ENCODE results near the gene MPO. TPM values are rescaled to one million over a fixed set of nuclear protein-coding genes. Genes with fewer than 3 reads are reported as not detected.

MPO gene
- total RNA-seq, 2 donors from 2014 or later, result not detected

DNA sequence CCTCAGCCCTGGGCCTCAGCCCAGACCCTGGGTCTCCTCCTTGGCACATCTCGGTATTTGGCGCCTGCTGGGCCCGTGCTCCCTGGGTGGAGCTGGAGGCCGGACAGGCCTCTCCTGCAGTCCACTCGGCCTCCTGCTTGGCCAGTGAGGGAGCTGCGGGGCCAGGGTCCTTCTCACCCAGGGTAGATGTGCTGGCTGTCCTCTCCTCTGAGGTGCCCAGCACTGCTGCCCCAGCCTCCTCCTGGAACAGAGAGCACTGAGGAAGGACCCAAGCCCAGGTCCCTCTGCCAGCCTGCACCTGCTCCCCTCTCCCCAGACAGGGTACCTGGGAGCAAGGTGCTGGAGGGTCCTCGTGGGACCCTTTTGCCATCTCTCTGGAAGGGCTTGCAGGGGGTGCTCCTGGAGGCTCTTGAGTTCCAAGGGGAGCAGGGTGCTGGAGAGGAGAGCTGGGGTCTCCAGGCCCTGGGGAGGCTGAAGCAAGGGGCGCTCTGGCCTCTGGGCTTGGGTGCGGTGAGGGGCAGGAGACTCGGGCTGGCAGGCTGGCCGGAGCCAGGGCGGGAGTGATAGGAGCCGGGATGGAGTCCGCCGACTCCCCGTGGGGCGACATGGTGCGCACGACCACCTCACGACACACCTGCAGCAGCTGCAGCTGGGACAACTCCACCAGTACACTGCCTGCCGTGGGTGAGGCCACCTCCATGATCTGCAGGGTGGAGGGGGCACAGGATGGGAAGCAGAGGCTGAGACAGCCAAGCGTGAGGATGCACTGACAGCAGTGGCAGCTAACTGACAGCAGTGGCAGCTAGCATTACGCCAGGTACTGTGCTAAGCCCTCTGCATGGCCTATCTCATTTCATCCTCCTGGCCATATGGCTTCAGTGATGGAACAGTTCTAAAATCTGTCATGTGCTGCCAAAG lies 30.0 kb upstream of the MPO start:
- WGBS, 2 experiments (ENCODE audit: insufficient coverage in 1 of 2, insufficient read length in 1 of 2), result 78 to 86% methylated on average over 7 to 23 of the region's 23 CpGs
- H3K27ac Mint-ChIP-seq, result no peak overlapping the region
- TF ChIP-seq, protein P1, sequence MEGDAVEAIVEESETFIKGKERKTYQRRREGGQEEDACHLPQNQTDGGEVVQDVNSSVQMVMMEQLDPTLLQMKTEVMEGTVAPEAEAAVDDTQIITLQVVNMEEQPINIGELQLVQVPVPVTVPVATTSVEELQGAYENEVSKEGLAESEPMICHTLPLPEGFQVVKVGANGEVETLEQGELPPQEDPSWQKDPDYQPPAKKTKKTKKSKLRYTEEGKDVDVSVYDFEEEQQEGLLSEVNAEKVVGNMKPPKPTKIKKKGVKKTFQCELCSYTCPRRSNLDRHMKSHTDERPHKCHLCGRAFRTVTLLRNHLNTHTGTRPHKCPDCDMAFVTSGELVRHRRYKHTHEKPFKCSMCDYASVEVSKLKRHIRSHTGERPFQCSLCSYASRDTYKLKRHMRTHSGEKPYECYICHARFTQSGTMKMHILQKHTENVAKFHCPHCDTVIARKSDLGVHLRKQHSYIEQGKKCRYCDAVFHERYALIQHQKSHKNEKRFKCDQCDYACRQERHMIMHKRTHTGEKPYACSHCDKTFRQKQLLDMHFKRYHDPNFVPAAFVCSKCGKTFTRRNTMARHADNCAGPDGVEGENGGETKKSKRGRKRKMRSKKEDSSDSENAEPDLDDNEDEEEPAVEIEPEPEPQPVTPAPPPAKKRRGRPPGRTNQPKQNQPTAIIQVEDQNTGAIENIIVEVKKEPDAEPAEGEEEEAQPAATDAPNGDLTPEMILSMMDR (conservative IDR thresholded peaks at IDR 0.05), result no peak

DNA sequence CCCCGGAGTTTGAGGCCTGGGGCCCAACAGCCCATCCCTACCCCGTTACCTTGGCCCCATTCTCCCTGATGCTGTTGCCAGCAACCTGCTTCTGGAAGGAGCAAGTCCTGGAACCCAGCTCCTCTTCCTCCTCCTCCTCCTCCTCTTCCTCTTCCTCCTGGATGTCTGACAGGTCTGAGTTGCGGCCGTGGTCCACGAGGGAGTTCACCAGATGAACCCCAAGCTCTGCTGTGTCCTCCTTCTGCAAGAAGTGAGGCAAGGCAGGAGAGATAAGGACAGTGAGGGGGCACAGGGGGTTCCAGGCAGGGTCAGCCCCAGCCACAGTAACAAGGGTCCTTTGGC lies 29.2 kb upstream of the MPO start:
- Histone ChIP-seq H3K27ac (ENCODE audit: low read depth, low read length) (no peak overlapping the region), H3K9me3 (ENCODE audit: control insufficient read depth, low read length) (no peaks in the 10 kb centered on the region), H3K9ac (ENCODE audit: extremely low read depth, low read length, poor library complexity, severe bottlenecking) (no peak overlapping the region), H3K4me1 (ENCODE audit: control insufficient read depth, insufficient read depth, low read length) (no peaks in the 10 kb centered on the region), H3K27me3 (ENCODE audit: control insufficient read depth, insufficient read depth, low read length, poor library complexity, severe bottlenecking) (no peaks in the 10 kb centered on the region), H3K4me3 (ENCODE audit: low read length) (no peak overlapping the region), H3K36me3 (ENCODE audit: control insufficient read depth, insufficient read depth, low read length) (no peaks in the 10 kb centered on the region)
- DNase-seq, result no peak
- Mint-ChIP-seq H3K27ac (no peak overlapping the region), H3K9me3 (no peaks in the 10 kb centered on the region), H3K27me3 (ENCODE audit: insufficient read depth) (no peaks in the 10 kb centered on the region), H3K4me1 (no peaks in the 10 kb centered on the region), H3K36me3 (ENCODE audit: low read depth) (peaks cover 7% of the 10 kb centered on the region), H3K4me3 (no peak overlapping the region)
- TF ChIP-seq, protein P1 (conservative IDR thresholded peaks at IDR 0.05), result no peak
- WGBS, 2 experiments (ENCODE audit: insufficient coverage in 1 of 2, insufficient read length in 1 of 2), result 92% methylated on average over 5 of the region's 5 CpGs; no CpG with 5 or more reads in 1 of the 2 experiments

More for the DNA sequence above, 30.0 kb upstream of the MPO start:
- Histone ChIP-seq H3K36me3 (ENCODE audit: control insufficient read depth, insufficient read depth, low read length) (no peaks in the 10 kb centered on the region), H3K4me1 (ENCODE audit: control insufficient read depth, insufficient read depth, low read length) (no peaks in the 10 kb centered on the region), H3K9me3 (ENCODE audit: control insufficient read depth, low read length) (no peaks in the 10 kb centered on the region), H3K9ac (ENCODE audit: extremely low read depth, low read length, poor library complexity, severe bottlenecking) (no peak overlapping the region), H3K27me3 (ENCODE audit: control insufficient read depth, insufficient read depth, low read length, poor library complexity, severe bottlenecking) (no peaks in the 10 kb centered on the region), H3K27ac (ENCODE audit: low read depth, low read length) (no peak overlapping the region), H3K4me3 (ENCODE audit: low read length) (no peak overlapping the region)
- Mint-ChIP-seq H3K9me3 (no peaks in the 10 kb centered on the region), H3K27me3 (ENCODE audit: insufficient read depth) (no peaks in the 10 kb centered on the region), H3K4me3 (no peak overlapping the region), H3K36me3 (ENCODE audit: low read depth) (peaks cover 7% of the 10 kb centered on the region), H3K4me1 (no peaks in the 10 kb centered on the region)
- no peak for DNase-seq

DNA sequence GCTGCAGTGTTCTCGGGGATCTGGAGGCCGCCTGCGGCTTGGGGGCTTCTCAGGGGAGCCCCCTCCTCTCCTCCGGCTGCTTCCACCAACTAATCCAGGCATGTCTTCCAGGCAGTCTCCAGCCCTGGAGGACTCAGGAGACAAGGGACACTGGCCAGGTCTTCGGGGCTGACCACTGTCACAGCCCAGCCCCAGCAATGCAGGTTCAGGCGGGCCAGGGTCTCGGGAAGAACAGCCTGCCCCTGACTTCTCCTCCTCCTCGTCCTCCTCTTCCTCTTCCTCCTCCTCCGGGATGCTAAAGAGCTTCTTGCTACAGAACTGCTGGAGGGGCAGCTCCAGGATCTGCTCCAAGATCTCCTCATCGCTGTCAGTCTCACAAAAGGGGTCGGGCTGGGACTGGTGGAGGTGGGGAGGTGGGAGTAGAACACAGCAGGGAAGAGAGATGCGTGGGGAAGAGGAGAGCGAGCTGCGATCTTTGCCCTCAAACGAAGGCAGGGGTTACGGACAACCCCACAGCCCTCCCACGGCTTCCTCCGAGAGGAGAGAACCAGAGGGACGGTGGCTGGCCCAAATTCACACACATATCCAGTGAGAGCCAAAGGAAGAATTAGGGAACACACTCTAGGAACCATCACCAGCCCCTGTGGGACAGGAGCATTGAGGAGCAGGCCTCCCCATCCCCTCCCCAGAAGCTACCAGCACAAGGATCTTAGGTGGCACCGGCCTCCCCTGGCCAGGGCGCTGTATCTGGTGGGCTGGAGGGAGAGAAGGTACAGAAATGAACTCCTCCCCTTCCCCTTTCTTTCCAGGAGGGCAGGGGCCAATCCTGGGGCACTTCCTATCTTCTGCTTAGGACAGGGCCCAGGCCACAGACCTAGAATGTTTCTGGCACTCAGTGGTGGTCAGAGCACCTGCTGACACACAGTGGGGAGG lies 28.5 kb upstream of the MPO start:
- H3K9me3 ChIP-seq (ENCODE audit: control insufficient read depth, low read length), result no peaks in the 10 kb centered on the region
- Mint-ChIP-seq H3K36me3 (ENCODE audit: low read depth) (peaks cover 3% of the 10 kb centered on the region), H3K4me1 (no peaks in the 10 kb centered on the region), H3K9me3 (no peaks in the 10 kb centered on the region), H3K27ac (no peak overlapping the region), H3K27me3 (ENCODE audit: insufficient read depth) (no peaks in the 10 kb centered on the region), H3K4me3 (no peak overlapping the region)
- no peak for DNase-seq
- H3K4me3 ChIP-seq (ENCODE audit: low read length), result no peak overlapping the region
- no peaks in the 10 kb centered on the region for H3K36me3 ChIP-seq (ENCODE audit: control insufficient read depth, insufficient read depth, low read length)
- no peak overlapping the region for H3K27ac ChIP-seq (ENCODE audit: low read depth, low read length)
- TF ChIP-seq, protein P1 (conservative IDR thresholded peaks at IDR 0.05), result no peak
- H3K4me1 ChIP-seq (ENCODE audit: control insufficient read depth, insufficient read depth, low read length), result no peaks in the 10 kb centered on the region
- no peak overlapping the region for H3K9ac ChIP-seq (ENCODE audit: extremely low read depth, low read length, poor library complexity, severe bottlenecking)
- 75 to 88% methylated on average over 11 to 21 of the region's 21 CpGs for WGBS, 2 experiments (ENCODE audit: insufficient coverage in 1 of 2, insufficient read length in 1 of 2)
- no peaks in the 10 kb centered on the region for H3K27me3 ChIP-seq (ENCODE audit: control insufficient read depth, insufficient read depth, low read length, poor library complexity, severe bottlenecking)
